OCI-LY7 (cell line): ENCODE measurements around the gene TCEANC2. TPM values are rescaled to one million over a fixed set of nuclear protein-coding genes. Genes with fewer than 3 reads are reported as not detected.
"Not testable (repeated sequence)": the region's sequence is repeated elsewhere in the genome, so short reads cannot be mapped to it uniquely, and the experiment has no call there.

ENCODE experiments used
- BruUV-seq: library from RNA; stranded (reverse); fragments of 400-500 nt; replicated peaks from 2 replicates; lab custom pipeline; 2021; lab: Mats Ljungman, UMichigan
- CTCF ChIA-PET: fragments of 300-600 bp; sonication (Branson Sonifier 250); formaldehyde crosslinking; loops from one replicate; lab custom pipeline; 2022; ENCODE audit warnings: antibody characterized with exemption; ENCODE audit not compliant: unreplicated experiment; lab: Charles Lee
- POLR2A ChIA-PET: fragments of 300-600 bp; sonication (Branson Sonifier 250); formaldehyde crosslinking; loops from one replicate; lab custom pipeline; 2022; ENCODE audit warnings: antibody characterized with exemption; lab: Charles Lee
- DNase-seq: peaks from one replicate; pipeline ENCODE4 v3.0.0-alpha.2; 2015; ENCODE audit warnings: low spot score
- H2AFZ ChIP-seq: fragments of 200-600 bp; sonication (generic), shearing (Covaris generic); 2 replicates; pipeline ENCODE4 v1.6.1; 2014; ENCODE audit warnings: mild to moderate bottlenecking, antibody characterized with exemption, low read length, moderate library complexity
- H3K27ac ChIP-seq: fragments of 200-600 bp; sonication (generic); 2 replicates; pipeline ENCODE4 v1.5.1; 2014; ENCODE audit warnings: mixed run types, low read depth, mild to moderate bottlenecking, moderate library complexity, low read length, inconsistent platforms; ENCODE audit not compliant: poor library complexity, severe bottlenecking
- H3K36me3 ChIP-seq: fragments of 200-600 bp; sonication (generic); 2 replicates; pipeline ENCODE4 v1.6.1; 2014; ENCODE audit warnings: mild to moderate bottlenecking, antibody characterized with exemption, low read length, moderate library complexity, mixed read lengths; ENCODE audit not compliant: insufficient read depth
- H3K4me1 ChIP-seq: fragments of 200-600 bp; sonication (generic); 2 replicates; pipeline ENCODE4 v1.5.1; 2014; ENCODE audit warnings: mild to moderate bottlenecking, low read length; ENCODE audit not compliant: insufficient read depth, poor library complexity, severe bottlenecking
- H3K4me2 ChIP-seq: fragments of 200-600 bp; sonication (generic); 2 replicates; pipeline ENCODE4 v1.6.1; 2014; ENCODE audit warnings: mild to moderate bottlenecking, low read length
- H3K4me3 ChIP-seq: fragments of 200-600 bp; sonication (generic); 2 replicates; pipeline ENCODE4 v1.5.1; 2014; ENCODE audit warnings: mild to moderate bottlenecking, low read depth, low read length; ENCODE audit not compliant: poor library complexity, severe bottlenecking
- H3K79me2 ChIP-seq: fragments of 200-600 bp; sonication (generic); 2 replicates; pipeline ENCODE4 v1.6.1; 2016; ENCODE audit warnings: low read depth, mild to moderate bottlenecking, low read length, moderate library complexity, mixed read lengths; ENCODE audit not compliant: insufficient read depth
- H3K9me2 ChIP-seq: fragments of 200-600 bp; sonication (generic); 2 replicates; pipeline ENCODE4 v1.6.1; 2016; ENCODE audit warnings: mild to moderate bottlenecking, low read length, mixed read lengths; ENCODE audit not compliant: insufficient read depth
- H3K9me3 ChIP-seq: fragments of 200-600 bp; sonication (generic); 2 replicates; pipeline ENCODE4 v1.6.1; 2014; ENCODE audit warnings: mild to moderate bottlenecking, mixed run types, low read length, mixed read lengths
- H4K20me1 ChIP-seq: fragments of 200-600 bp; sonication (generic); 2 replicates; pipeline ENCODE4 v1.6.1; 2014; ENCODE audit warnings: mild to moderate bottlenecking, antibody characterized with exemption, low read length, moderate library complexity, mixed read lengths; ENCODE audit not compliant: insufficient read depth
- CTCF ChIP-seq: fragments of 200-600 bp; sonication (generic); conservative IDR thresholded peaks from 2 replicates; pipeline ENCODE4 v1.5.1; 2014; ENCODE audit warnings: mild to moderate bottlenecking, antibody characterized with exemption, low read length, moderate library complexity, mixed read lengths
- EZH2phosphoT487 ChIP-seq: fragments of 200-600 bp; sonication (generic); IDR thresholded peaks from 2 replicates; pipeline ENCODE4 v1.6.1; 2018; ENCODE audit warnings: low read depth, borderline replicate concordance, mild to moderate bottlenecking, mixed run types, antibody characterized with exemption, low read length, moderate library complexity, mixed read lengths
- intact Hi-C: fragments of 100-400 bp; cut with micrococcal nuclease; formaldehyde crosslinking; loops from one replicate; pipeline ENCODE4 v1.10.0; 2022; ENCODE audit not compliant: unreplicated experiment
- total RNA-seq, 2 experiments: library from RNA; depleted of rRNA in 1 of 2; stranded (reverse); fragments of >200 nt in 1 of 2; shearing (Covaris generic) in 1 of 2; gene quantifications; 2 replicates each; pipeline ENCODE4 v1.2.3, GENCODE V29; 2014 to 2022

Gene TCEANC2
- total RNA-seq, 2 experiments from 2014 or later = 5.1 to 9.5 TPM

- Histone ChIP-seq H3K79me2 (no peaks in the 10 kb centered on the region), H3K36me3 (no peaks in the 10 kb centered on the region), H2AFZ (no peak overlapping the region), H3K9me2 (no peaks in the 10 kb centered on the region), H3K9me3 (no peaks in the 10 kb centered on the region), H4K20me1 (no peaks in the 10 kb centered on the region), H3K4me2 (no peak overlapping the region), H3K27ac (no peak overlapping the region), H3K4me1 (no peaks in the 10 kb centered on the region), H3K4me3 (no peak overlapping the region)
- no TSS peak for BruUV-seq
- CTCF ChIA-PET = no interaction called here
- POLR2A ChIA-PET = interaction anchor here (0.7 to 1.3 kb wide), 3 partner anchors 13 to 49 kb away, joined by 3 to 5 read pairs (median 4); no protein-coding TSS in a partner anchor
- TF ChIP-seq EZH2phosphoT487 (no peak), CTCF (no peak)
- DNase-seq = no peak
- intact Hi-C loops = no loop called here
Observed at GRCh38 chr1:54099061-54099610, 45.7 kb downstream of the TCEANC2 start.

GRCh38 chr1:54100500-54100899 is 47.1 kb downstream of the TCEANC2 start:
- H3K36me3 ChIP-seq = no peaks in the 10 kb centered on the region
- CTCF ChIA-PET = no interaction called here
- no TSS peak for BruUV-seq
- no peak overlapping the region for H3K4me3 ChIP-seq
- H3K4me1 ChIP-seq = no peaks in the 10 kb centered on the region
- no peak overlapping the region for H3K27ac ChIP-seq
- H2AFZ ChIP-seq = no peak overlapping the region
- H3K9me2 ChIP-seq = no peaks in the 10 kb centered on the region
- no peaks in the 10 kb centered on the region for H3K9me3 ChIP-seq
- no peaks in the 10 kb centered on the region for H4K20me1 ChIP-seq
- POLR2A ChIA-PET = no interaction called here
- intact Hi-C loops = no loop called here
- no peak overlapping the region for H3K4me2 ChIP-seq
- TF ChIP-seq EZH2phosphoT487 (no peak), CTCF (no peak)
- no peaks in the 10 kb centered on the region for H3K79me2 ChIP-seq
- DNase-seq = no peak

DNA sequence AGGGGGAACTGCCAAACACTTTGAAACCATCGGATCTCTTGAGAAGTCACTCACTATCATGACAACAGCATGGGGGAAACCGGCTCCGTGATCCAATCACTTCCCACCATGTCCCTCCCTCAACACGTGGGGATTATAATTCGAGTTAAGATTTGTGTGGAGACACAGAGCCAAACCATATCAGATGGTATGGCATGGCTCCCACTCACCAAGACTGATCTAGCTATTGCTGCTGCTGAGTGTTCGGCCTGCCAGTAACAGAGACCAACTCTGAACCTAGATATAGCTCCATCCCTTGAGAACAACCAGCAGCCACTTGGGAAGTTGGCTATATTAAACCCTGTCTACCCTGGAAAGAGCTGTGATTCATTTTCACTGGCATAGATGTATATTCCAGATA is 50.0 kb downstream of the TCEANC2 start:
- H3K36me3 ChIP-seq = no peaks in the 10 kb centered on the region
- H3K4me2 ChIP-seq = no peak overlapping the region
- intact Hi-C loops = no loop called here
- no TSS peak for BruUV-seq
- CTCF ChIA-PET = interaction anchor here (0.7 kb wide), 1 partner anchor 14 kb away, joined by 3 read pairs; no protein-coding TSS in a partner anchor
- no peaks in the 10 kb centered on the region for H3K4me1 ChIP-seq
- no peak overlapping the region for H3K4me3 ChIP-seq
- no peaks in the 10 kb centered on the region for H4K20me1 ChIP-seq
- H3K79me2 ChIP-seq = no peaks in the 10 kb centered on the region
- H3K27ac ChIP-seq = no peak overlapping the region
- DNase-seq = no peak
- POLR2A ChIA-PET = interaction anchor here (0.6 kb wide), 1 partner anchor 14 kb away, joined by 3 read pairs; no protein-coding TSS in a partner anchor
- H3K9me2 ChIP-seq = no peaks in the 10 kb centered on the region
- no peaks in the 10 kb centered on the region for H3K9me3 ChIP-seq
- no peak for TF ChIP-seq EZH2phosphoT487
- TF ChIP-seq CTCF = no peak
- no peak overlapping the region for H2AFZ ChIP-seq

GRCh38 chr1:54104613-54105012 is 51.2 kb downstream of the TCEANC2 start:
- intact Hi-C loops, H3K4me2 ChIP-seq, H3K4me3 ChIP-seq, H2AFZ ChIP-seq, H3K27ac ChIP-seq, CTCF ChIA-PET, POLR2A ChIA-PET, BruUV-seq, H3K36me3 ChIP-seq, H3K9me3 ChIP-seq, H3K4me1 ChIP-seq, H4K20me1 ChIP-seq, DNase-seq, H3K79me2 ChIP-seq, H3K9me2 ChIP-seq: not testable (repeated sequence)
